Cortex of kidney (tissue), 1 donor: ENCODE results near the gene SPATA7.
A peak's percentile ranks its signal among the peaks of the same experiment; 100 is the strongest.
"Not testable (repeated sequence)": the region's sequence is repeated elsewhere in the genome, so short reads cannot be mapped to it uniquely, and the experiment has no call there.

ENCODE experiments used
- DNase-seq: peaks from one replicate; lab custom pipeline; 2025; lab: John Stamatoyannopoulos, UW

Gene SPATA7, protein sequence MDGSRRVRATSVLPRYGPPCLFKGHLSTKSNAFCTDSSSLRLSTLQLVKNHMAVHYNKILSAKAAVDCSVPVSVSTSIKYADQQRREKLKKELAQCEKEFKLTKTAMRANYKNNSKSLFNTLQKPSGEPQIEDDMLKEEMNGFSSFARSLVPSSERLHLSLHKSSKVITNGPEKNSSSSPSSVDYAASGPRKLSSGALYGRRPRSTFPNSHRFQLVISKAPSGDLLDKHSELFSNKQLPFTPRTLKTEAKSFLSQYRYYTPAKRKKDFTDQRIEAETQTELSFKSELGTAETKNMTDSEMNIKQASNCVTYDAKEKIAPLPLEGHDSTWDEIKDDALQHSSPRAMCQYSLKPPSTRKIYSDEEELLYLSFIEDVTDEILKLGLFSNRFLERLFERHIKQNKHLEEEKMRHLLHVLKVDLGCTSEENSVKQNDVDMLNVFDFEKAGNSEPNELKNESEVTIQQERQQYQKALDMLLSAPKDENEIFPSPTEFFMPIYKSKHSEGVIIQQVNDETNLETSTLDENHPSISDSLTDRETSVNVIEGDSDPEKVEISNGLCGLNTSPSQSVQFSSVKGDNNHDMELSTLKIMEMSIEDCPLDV

GRCh38 chr14:88385212-88386101 is at the start of gene SPATA7:
SPATA7 (plus strand) TSS chr14:88385657; CDS start chr14:88385819, 162 bp downstream.
- DNase-seq: peak; percentile 32

DNA sequence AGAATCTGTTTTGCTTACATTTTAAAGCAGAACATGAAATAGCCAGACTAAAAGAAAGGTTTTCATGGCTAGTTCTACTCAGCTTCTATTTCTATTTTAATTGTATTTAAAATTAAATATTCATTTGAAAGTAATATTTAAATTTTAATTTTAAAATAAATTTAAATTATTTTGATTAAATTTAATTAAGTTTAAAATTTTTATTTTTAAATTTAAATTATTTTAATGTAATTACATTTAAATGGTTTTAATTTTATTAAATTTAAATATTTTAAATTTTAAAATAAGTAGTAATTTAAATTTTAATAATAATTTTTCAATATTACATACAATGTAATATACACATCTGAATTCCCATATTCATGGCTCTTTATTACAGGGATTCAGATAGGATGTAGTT is 45.1 kb upstream of the SPATA7 start:
- DNase-seq: no peak

DNA sequence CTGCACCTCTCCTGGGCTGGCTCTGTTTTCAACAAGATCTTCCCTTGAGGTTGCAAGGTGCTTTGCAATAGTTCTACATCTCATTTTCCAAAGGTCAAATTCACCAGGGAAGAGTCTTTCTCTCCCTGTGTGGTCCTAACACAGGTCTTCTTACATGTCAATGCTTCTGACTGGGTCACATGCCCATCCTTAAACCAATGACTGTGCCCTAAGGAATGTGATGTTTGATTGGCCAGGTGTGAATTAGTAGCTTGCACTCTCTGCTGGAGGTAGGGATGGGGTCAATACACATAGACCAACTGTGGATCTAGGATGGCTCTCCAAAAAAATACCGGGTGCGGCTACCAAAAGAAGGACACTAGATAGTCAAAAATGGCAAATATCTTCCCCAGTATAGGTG is 42.5 kb upstream of the SPATA7 start:
- no peak for DNase-seq

GRCh38 chr14:88346048-88346639 is 39.3 kb upstream of the SPATA7 start:
- DNase-seq: no peak

DNA sequence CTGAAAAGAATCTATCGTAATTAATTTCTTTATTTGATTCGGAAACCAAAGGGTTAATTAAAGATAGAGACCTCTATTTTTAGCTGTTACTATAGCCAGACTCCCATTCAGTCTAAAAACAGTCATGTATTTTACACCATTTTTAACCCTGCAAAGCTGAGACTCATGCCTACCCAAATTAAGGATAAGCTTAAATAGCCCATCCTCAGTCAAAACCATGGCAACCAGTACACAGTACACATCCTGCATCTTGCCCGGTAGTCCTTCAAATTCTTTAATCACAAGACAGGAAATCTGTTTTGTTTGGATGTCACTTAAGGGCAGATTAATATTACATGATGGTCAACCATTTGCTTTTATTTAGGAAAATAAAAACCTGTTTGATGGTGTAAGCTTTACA is 36.9 kb upstream of the SPATA7 start:
- DNase-seq: no peak

- no peak for DNase-seq
Measured at GRCh38 chr14:88351966-88352691, 33.3 kb upstream of the SPATA7 start.

GRCh38 chr14:88352698-88353097 is 32.8 kb upstream of the SPATA7 start:
- DNase-seq: no peak

GRCh38 chr14:88354358-88354757 is 31.1 kb upstream of the SPATA7 start:
- DNase-seq: no peak

DNA sequence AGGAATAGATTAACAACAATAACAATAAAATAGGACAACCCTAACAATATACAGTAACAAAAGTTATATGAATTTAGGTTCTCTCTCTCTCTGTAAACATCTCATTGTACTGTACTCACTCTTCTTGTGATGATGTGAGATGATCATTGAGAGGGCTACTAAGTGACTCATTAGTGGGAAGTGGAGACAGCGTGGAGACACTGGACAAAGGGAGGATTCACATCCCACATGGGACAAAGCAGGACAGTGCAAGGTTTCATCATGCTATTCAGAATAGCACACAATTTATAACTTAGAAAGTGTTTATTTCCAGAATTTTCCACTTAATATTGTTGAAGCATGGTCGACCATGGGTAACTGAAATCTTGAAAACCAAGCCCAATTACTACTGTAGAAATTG is 26.0 kb upstream of the SPATA7 start:
- no peak for DNase-seq

DNA sequence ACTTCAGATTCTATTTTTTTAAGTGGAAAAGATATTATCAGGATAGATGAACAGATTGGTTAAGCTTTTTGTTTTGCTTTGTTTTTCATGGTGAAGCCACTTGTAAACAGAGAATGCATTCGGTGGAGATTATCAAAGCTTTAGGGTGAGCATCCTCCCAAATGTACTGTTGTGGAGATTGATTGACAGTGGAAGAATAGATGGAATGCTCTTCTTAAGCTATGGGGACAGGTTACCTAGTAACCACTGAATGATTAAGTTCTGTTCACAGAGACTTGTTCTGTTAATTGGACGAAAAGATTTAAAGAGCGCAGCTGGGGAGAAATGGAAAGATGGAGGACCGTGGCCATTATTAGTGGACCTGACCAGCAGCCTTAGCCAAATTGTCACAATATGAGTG is 21.8 kb upstream of the SPATA7 start:
- no peak for DNase-seq

DNA sequence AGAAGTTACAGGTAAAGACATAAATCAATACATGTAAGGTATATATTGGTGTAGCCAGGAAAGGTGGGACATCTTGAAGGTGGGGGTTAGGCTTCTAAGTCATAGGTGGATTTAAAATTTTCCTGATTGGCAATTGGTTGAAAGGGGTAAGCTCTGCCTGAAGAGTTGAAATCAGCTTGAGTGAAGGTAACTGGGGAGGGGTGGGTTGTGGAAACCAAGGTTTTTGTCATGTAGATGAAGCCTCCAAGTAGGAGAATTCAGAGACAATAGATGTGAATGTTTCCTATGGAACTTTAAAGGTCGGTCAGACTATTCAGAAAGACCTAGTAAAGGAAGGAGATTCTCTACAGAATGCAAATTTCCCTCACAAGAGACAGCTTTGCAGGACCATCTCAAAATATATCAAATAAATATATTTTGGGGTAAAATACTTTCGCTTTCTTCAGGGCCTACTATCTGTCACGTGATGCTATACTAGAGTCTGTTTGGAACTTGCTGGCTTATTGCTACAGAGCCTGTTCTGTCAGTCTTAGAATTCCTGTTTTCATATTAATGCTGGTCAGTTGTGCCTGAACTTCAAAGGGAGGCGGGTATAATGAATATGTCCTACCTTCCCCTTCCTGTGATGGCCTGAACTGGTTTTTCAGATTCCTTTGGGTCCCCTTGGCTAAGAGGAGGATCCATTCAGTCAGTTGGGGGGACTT is 20.6 kb upstream of the SPATA7 start:
- DNase-seq: no peak

DNA sequence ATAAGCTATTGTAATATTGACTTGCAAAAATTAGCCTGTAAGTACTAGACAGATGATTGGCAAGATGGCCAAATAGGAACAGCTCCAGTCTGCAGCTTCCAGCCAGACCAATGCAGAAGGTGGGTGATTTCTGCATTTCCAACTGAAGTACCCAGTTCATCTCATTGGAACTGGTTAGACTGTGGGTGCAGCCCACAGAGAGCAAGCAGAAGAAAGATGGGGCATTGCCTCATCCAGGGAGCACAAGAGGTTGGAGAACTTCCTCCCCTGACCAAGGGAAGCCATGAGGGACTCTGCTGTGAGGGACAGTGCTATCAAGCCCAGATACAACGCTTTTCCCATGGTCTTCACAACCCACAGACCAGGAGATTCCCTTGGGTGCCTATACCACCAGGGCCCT is 16.0 kb upstream of the SPATA7 start:
- DNase-seq: no peak

DNA sequence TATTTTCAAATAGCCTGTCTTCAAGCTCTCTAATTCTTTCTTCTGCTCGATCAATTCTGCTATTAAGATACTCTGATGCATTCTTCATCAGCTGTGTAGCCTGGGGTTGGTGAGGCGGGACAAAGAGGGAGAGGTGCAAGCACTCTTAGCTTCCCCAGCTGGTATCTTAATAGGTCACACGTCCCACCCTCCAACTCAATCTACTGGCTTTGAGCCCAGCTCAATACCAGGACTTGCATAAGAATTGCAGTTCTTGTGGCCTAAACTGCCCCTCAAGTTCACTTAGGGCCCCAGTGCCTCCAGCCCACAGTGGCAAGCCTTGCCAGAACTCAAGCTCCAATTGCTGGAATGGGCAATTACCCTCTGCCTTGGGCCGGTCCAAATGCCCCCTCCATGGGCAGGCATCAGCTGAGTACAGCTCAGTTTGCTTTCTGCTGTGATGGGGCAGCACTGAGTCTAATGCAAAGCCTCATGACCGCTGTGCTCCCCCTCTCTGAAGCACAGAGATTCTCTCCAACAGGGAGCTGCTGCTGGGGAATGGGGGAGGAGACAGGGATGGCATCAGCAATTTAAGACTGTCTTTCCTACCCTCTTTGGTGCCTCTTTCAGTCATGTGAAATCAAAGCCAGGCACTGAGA is 5.6 kb upstream of the SPATA7 start:
- DNase-seq: no peak

DNA sequence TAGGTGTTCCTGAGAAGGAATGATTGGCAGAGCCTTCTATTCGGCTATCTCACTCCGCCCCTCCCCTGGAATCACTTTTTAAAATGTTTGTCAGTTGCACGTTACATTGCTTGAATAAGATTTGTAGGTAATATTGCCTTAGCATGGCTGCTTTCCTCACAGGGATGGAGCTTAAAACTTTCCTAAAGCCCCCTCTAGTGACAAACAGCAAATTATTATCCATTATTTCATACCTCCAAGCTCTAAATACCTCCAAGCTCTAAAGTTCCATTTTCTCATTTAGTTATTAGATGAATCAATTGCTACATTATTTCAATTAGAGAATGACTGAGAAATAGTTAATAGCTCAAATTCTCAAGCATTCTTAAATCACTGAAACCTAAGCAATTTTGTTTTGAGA is 5.1 kb upstream of the SPATA7 start:
- DNase-seq: no peak

DNA sequence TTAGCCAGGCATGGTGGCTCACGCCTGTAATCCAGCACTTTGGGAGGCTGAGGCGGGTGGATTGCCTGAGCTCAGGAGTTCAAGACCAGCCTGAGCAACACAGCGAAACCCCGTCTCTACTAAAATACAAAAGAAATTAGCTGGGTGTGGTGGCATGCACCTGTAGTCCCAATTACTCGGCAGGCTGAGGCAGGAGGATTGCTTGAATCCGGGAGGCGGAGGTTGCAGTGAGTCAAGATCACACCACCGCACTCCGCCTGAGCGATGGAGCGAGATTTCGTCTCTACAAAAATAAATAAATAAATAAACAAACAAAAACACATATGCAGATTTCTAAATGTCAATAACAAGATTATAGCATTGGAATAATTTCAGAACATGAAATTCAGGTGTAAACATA is 3.8 kb upstream of the SPATA7 start:
- DNase-seq: not testable (repeated sequence)

DNA sequence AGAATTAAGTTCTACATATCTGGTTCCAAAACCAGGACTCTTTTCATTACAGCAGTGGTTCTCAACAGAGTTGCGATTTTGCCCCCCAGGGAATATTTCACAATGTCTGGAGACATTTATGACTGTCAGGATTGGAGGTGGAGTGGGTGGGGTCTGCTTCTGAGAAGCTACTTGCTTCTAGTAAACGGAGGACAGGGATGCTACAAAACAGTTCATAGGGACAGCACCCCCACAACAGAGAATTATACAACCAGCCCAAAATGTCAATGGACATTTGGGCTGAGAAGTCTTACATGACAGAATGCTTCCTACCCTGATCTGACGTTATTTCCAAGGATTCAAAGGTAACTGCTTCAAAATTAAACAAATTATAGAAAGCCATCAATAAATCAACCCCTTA is 739 bp upstream of the SPATA7 start:
- DNase-seq: no peak

- no peak for DNase-seq
Measured at GRCh38 chr14:88386256-88386794, 868 bp downstream of the SPATA7 start.

DNA sequence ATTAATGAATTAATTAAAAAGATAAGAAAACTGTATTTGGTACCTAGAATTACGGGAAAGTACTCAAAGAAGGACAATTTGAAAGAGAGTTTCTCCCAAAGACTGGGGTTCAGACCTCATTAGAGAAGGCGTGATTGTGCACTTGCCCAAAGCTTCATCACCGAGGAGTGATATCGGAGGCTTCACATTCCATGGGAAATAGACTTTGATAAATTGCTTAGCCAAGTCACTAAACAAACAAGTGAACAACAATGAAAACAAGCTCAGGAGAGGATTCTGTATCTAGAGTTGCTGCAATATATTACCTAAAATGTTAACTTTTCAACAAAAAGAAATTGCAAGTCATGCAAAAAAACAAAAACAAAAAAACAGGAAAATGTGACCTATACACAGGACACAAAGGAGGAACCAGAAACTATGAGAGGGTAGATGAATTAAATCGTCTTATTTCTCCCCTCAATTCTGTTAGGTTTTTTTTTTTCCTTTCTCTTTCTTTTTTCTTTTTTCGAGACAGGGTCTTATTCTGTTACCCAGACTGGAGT is 3.4 kb downstream of the SPATA7 start:
- no peak for DNase-seq

DNA sequence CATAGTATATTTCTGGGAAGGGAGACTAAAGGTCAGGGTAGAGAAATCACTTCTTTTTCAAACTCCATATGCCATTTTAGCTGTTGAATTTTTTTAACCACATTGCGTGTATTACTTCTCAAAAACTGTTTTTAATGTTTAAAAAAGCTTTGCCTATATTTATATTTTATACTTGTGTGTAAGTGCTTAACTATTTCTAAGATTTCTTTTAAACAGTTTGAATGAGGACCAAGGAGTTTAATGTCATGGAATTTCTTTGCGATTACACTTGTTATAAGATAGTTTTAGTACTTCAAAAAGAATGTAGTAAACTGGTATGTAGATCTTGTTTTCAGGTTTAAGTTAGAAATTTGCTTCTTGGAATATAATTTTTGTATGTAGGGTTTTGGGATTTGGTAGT is 7.2 kb downstream of the SPATA7 start:
- DNase-seq: no peak

DNA sequence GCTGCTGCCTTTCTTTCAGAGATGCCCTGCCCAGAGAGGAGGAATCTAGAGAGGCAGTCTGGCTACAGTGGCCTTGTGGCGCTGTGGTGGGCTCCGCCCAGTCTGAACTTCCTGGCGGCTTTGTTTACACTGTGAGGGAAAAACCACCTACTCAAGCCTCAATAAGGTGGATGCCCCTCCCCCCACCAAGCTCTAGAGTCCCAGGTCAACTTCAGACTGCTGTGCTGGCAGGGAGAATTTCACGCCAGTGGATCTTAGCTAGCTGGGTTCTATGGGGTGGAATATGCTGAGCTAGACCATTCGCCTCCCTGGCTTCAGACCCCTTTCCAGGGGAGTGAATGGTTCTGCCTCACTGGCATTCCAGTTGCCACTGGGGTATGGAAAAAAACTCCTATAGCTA is 25.6 kb downstream of the SPATA7 start:
- DNase-seq: no peak
